SHP77 treated with DMSO at 0.1 percent for 48 hours (cell line): ENCODE data around the gene JOSD2.
A peak's percentile ranks its signal among the peaks of the same experiment; 100 is the strongest.
"Not testable (repeated sequence)": the region's sequence is repeated elsewhere in the genome, so short reads cannot be mapped to it uniquely, and the experiment has no call there.

Source experiments
- DNase-seq: peaks from one replicate; lab custom pipeline; 2025; lab: John Stamatoyannopoulos, UW

JOSD2 gene

DNA sequence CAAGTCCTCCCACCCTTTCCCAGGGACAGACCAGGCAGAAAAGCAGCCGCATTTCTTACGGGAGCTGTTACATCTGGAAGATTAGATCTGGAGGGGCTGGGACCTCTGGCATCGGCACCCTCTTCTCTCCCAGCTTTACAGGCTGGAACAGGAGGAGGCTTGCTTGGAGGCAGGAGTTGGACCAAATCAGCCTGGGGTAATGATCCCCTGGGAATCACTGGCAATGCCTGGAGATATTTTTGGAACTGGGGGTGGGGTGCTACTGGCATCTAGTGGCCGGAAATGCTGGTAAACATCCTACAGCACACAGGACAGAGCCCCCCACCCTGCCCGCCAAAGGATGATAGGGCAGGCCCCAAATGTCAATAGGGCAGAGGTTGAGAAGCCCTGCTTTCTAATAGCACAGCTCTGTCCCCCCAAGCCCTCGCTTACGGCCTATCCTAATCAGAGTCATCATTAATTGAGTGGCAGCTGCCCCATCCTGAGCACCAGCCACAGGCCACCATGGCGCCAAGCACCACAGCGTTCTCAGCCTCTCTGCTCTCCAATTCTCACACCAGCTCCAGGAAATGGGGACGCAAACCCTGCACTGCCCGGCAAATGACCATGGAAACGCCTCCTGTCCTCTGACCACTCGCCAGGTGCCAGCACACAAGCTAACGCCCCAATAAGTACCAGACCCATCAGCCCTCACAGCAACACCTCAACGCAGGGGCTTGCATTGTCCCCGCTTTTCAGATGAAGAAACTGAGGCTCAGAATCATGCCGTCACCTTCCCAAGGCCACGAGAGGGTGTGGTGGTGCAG is 36.6 kb upstream of the JOSD2 start:
- no peak for DNase-seq

DNA sequence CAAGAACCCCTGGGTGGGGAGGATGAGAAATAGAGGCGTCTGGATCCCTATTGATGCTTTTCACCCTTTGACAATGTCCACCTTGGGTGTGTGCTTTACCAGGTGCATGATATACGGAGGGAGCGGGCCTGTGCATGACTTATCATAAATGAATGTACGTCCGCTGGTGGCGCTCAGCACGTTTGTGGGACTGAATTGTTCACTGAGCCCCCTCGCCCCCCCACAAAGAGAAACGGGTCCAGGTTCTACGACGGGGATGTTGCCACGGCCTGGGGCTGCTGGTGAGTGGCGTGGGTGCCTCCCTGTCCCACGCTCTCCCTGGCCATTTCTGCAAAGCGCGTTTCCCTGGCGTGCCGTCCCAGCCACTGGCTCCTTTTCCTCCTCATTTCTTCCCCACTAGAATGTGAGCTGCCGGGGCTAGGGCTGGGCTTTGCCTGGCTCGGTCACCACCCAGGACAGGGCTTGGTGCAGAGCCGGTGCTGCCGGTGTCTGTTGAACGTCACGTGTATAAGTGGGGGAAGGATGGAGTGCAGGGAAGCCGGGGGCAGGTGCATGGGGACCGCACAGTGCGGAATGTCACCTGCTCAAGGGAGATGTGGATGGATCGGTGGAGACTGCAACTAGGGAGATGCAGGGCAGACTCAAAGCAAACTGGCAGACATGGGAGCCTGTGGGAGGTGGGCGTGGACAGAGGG is 35.7 kb upstream of the JOSD2 start:
- DNase-seq = no peak

DNA sequence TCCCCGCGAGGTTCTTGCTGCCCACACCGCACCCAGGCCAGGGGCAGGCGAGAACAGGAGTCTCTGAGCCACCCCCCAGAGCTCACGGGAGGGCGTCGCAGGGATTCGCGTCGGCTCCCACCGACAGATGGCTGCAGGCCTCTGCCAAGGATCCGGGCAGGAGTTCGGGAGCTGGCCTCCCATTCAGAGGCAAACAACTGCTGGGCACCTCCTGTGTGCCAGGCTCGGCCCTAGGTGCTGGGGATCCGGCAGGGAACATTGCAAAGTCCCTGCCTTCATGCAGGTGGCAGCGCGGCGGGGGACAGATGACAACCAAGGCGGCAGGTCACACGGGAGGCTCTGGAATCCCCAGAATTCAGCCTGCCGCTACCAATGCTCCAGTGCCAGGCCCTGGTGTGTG is 32.0 kb upstream of the JOSD2 start:
- DNase-seq = no peak

DNA sequence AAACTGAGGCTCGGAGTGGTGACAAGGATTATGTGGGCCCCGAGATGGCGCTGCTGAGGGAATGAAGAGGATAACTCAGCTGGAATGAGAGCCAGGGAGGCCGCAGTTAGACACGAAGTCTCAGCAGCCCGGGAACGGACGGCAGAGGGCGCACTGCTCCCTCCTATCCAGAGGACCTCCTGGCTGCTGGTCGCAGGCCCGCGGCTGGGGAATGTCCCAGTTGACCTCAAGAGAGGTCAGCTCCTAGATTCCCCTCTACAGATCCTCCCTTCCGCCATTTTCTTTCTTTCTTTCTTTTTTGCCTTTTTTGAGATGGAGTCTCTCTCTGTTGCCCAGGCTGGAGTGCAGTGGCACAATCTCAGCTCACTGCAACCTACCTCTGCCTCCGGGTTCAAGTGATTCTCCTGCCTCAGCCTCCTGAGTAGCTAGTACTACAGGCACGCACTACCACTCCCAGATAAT is 26.8 kb upstream of the JOSD2 start:
- DNase-seq = peak; percentile 32

DNA sequence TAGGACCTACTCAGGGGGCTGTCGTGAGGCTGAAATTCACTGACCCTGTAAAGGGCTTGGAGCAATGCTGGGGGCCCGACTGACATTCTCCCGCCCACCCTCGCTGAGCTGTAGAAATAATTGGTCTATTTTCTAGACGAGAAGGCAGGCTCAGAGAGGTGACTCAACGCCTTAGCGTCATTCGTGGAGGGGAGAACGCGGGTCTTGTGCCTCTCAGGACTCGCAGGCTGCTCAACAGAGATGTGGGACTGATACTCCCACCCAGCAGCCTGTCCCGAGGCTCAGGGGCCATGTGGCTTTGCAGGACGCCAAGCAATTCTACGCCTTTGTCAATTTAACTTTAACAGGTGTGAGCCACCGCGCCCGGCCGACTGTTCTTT is 26.3 kb upstream of the JOSD2 start:
- no peak for DNase-seq

- DNase-seq = no peak
Observed at GRCh38 chr19:50536662-50537305, 25.8 kb upstream of the JOSD2 start.

- no peak for DNase-seq
Observed at GRCh38 chr19:50535672-50536187, 24.7 kb upstream of the JOSD2 start.

DNA sequence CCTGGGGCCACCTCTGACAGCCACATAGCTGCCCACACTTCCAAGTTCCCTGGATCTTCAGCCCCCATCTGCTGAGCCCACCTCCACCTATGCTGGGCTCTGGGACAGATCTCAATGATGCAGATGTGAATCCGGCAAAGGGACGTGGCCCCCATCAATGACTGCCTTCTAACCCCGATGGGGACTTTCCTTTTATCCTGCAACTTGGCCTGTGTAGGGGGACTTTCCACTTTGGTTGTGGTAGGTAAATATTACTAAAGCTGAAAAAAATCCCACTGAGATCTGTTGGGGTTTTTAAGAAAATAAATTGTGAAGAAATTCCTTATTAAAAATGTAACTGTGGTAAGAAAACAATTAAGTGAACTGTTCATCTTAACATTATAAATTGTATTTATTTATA is 23.5 kb upstream of the JOSD2 start:
- no peak for DNase-seq

DNA sequence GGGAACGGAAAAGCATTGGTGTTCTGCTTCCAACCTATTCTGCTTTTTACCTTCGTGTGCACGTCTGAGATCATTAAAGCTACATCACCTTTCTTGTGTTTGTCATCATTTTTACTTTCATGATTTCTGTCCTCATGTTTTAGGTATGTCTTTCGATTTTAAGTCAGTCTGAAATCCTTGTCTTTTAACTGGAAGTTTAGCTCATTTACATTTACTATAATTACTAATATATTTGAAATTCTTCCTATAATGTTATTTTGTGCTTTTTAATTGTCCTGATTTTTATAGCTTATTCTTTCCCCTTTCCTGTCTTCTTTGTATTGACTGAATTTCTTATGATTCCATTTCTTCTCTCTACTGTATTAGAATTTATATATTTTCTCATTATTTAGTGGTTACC is 22.0 kb upstream of the JOSD2 start:
- no peak for DNase-seq

DNA sequence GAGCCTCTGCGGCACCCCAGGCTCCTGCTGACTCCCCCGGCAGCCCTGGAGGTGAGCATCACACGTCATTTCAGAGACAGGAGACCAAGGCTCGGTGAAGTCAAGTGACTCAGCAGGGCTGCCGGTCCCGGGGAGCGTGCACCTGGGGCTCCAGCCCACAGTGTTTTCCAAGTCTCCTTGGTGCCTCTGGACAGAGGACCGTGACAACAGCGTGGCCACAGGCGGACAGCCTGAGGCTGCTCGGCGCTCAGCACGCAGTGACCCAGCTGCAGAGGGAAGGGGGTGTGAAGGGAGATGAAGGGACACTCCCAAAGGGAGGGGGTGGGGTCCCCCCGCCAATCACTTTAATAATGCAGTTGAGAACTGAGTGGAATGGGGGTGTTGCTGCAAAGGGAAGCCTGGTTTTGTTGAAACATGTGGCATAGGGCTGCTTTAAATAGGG is 20.2 kb upstream of the JOSD2 start:
- DNase-seq = no peak

- not testable (repeated sequence) for DNase-seq
Observed at GRCh38 chr19:50528052-50528451, 17.1 kb upstream of the JOSD2 start.

DNA sequence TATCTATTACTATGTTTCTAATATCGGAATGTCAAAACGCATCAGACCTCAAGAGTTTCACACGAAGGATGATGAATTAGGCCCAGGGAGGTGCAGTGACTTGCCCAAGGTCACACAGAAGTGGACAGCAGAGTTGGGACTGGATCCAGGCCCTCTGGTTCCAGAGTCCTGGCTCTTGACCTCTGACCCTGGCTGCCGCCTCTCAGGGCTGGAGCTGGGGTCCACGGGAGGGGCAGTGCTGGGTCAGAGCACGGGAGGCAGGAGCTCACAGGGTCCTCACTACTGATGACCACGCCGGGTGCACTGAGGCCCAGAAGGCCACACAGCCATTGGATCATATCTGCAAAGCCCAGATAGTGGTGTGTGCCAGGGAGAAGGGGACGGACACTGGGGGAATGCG is 11.9 kb upstream of the JOSD2 start:
- DNase-seq = no peak

GRCh38 chr19:50520822-50521465 is 10.0 kb upstream of the JOSD2 start:
- DNase-seq = no peak

DNA sequence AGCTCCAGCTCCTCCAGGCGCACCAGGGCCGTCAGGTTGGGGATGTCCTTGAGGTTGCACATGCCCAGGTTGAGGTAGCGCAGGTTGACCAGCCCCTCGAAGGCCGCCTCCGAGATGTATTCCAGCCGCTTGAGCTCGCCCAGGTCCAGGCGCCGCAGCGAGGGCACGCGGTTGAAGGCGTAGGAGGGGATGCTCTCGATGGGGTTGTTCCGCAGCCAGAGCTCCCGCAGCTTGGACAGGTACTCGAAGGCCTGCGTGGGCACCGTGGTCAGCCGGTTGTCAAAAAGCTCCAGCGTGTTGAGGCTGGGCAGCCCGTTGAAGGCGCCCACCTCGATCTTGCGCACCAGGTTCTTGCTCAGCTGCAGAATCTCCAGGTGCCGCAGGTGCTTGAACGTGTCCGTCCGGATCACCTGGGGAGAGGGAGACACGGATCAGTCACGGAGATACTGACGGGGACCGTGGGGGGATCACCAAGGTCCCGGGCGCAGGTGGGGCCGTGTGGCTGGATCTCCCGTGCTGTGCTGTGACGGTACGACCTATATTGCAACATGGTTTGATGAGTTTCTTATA is 8.1 kb upstream of the JOSD2 start:
- no peak for DNase-seq

DNA sequence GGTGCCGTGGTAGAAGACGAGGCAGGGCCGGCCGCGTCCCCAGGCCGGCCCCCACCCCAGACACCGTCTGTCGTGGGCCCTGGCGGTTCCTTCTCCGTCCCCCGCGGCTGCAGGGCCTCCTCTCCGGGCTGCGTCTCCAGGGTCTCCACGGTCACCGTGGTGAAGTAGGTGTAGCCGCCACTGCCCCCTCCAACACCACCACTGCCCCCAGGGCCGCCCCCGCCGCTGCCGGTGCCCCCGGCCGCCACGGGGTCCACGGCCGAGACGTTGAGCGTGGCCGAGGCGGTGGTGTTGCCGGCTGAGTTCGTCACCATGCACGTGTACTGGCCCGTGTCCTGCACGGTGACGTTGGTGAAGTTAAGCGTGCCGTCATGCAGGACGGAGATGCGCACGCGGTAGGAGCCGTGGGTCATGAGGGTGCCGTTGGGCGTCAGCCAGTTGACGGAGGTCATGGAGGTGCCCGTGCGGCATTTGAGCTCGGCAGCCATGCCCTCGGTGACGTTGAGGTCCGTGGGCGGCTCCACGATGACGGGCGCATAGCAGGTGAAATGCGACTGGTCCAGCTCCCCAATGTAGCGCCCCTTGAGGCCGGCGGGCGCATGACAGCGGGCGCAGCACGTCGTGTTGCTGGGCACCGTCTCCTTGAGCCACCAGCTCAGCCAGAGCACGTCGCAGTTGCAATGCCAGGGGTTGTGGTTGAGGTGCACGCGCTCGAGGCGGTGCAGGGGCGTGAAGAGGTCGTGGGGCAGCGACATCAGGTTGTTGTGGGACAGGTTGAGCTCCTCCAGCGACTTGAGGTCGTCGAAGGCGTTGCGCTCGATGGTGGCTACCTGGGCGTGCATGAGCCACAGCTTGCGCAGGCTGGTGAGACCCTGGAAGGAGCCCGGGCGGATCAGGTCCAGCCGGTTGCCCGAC is 7.4 kb upstream of the JOSD2 start:
- DNase-seq = no peak

DNA sequence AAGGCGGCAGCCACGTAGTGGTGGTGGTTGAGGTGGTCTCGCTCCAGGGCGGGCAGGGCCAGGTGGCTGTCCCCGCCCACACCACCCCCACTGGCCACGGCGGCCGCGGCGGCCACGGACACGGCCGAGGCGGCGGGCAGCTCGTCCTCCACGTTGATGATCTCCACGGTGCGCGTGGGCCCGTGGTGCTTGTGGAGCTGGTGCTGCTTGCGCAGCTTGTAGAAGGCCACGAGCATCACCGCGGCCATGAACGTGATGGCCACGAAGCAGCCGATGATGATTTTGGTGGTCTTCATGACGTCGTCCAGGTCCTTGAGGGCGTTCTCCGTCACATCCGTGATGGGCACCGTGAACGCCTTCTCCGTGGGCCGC is 6.7 kb upstream of the JOSD2 start:
- no peak for DNase-seq

DNA sequence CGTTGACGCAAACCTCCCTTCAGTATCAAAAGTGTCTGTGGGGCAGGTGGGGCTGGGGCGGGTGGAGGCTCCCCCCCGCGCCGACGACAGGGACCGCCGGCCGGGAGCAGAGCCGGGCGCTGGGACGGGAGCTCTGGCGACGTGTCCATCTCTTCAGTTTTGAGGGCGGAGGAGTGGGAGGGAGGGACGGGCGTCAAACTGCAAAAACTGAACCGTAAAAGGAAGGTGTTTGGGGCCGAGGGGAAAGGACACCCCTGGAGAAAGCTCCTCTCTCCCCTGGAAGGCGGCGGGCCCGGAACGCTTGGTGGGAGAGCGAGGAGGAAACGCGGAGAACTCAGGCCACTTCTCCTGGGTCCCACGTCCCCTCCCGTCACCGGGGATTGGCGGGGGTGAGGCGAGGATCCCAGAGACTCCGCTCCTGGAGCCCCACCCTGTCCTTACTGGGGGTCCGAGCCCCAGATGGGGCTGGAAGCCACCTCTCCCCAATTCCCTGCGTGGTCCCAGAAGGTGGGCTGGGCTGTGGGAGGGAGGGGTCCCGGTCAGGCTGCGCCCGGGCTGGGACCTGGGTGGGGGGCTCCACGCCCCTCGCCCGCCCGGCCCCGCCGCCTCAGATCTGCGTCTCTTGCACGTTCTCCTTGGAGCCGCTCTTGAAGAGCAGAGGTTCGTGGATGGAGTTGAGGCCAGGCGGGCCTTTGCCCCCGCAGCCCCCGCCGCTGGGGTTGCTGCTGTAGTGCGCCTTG is 6.1 kb upstream of the JOSD2 start:
- no peak for DNase-seq

DNA sequence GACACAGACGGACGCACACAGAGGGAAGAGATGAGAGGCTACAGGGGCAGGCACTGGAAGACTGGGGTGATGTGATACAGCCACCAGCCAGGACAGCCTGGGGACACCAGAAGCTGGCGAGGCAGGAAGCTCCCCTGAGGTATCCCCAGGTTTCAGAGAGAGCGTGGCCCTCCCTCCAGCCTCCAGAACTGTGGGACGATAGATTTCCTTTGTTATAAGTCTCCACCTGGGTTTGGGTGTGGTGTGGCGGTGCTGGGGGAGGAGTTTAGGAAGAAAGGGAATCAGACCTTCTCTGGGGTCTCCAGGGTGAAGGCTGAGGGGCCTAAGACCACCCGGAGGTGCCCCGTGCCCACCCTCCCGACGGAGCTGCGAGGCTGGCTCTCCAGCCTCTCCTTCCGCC is 5.5 kb upstream of the JOSD2 start:
- no peak for DNase-seq

- no peak for DNase-seq
Observed at GRCh38 chr19:50515168-50515561, 4.2 kb upstream of the JOSD2 start.
